AG04449 (cell line): Measurements from ENCODE around the gene HDDC3.

Experiments
- CTCF ChIA-PET: fragments of 350-600 bp; formaldehyde crosslinking; extraction: SDS; loops from one replicate; lab custom pipeline; 2021; ENCODE audit warnings: antibody characterized with exemption; lab: Yijun Ruan, JAX
- POLR2A ChIA-PET: fragments of 400-600, 350-600 bp; formaldehyde crosslinking; extraction: SDS; loops from one replicate; lab custom pipeline; 2020; ENCODE audit warnings: antibody characterized with exemption, inconsistent platforms; lab: Yijun Ruan, JAX
- DNase-seq: peaks from one replicate; pipeline ENCODE4 v3.0.0-alpha.2; 2010; ENCODE audit warnings: low read depth, low spot score
- H3K4me3 ChIP-seq: 2 replicates; pipeline ENCODE4 v1.5.1; 2011; ENCODE audit warnings: low read depth, mild to moderate bottlenecking, control low read depth, low read length
- CTCF ChIP-seq: IDR thresholded peaks from one replicate; pipeline ENCODE4 v1.5.1; 2011; ENCODE audit warnings: mild to moderate bottlenecking, moderate library complexity, low read length, control low read depth, inconsistent platforms; ENCODE audit not compliant: insufficient read depth; ENCODE audit errors: missing control alignments

Gene HDDC3

DNA sequence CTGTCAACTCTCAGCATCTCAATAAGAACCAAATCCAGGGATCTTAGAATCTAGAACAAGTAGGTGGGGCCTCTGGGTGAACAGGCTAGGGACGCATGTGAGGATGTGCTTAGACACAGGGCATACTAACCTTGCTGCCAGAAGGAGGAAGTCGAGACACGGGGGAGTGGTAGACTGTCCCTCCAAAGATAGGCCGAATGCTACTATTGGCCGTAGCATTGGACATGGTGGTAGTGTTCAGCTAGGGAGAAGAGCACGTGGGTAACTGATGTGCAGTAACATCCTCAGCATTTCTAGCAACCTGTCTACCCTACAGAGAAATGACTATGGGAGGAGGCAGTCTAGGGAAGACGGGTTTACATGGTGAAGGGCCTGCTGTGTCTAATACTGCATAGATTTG is 37.9 kb upstream of the HDDC3 start:
- H3K4me3 ChIP-seq = no peak overlapping the region
- CTCF ChIA-PET = interaction anchor here (0.6 to 6.7 kb wide), 3 partner anchors 13 to 125 kb away, joined by 3 to 101 read pairs (median 5); partner anchors contain the start of gene RCCD1
- no peak for TF ChIP-seq CTCF
- no peak for DNase-seq
- POLR2A ChIA-PET = no interaction called here

- no peak overlapping the region for H3K4me3 ChIP-seq
- TF ChIP-seq CTCF = no peak
- CTCF ChIA-PET = interaction anchor here (1.1 to 6.7 kb wide), 2 partner anchors 11 to 82 kb away, joined by 5 to 101 read pairs; partner anchors contain the start of gene RCCD1
- no peak for DNase-seq
- POLR2A ChIA-PET = no interaction called here
Measured at GRCh38 chr15:90968434-90968833, 36.1 kb upstream of the HDDC3 start.

- DNase-seq = no peak
- CTCF ChIA-PET = interaction anchor here (0.8 to 6.7 kb wide), 4 partner anchors 10 to 82 kb away, joined by 3 to 101 read pairs (median 4); partner anchors contain the start of genes RCCD1 and UNC45A
- POLR2A ChIA-PET = no interaction called here
- TF ChIP-seq CTCF = no peak
- no peak overlapping the region for H3K4me3 ChIP-seq
Measured at GRCh38 chr15:90967206-90967605, 34.9 kb upstream of the HDDC3 start.

DNA sequence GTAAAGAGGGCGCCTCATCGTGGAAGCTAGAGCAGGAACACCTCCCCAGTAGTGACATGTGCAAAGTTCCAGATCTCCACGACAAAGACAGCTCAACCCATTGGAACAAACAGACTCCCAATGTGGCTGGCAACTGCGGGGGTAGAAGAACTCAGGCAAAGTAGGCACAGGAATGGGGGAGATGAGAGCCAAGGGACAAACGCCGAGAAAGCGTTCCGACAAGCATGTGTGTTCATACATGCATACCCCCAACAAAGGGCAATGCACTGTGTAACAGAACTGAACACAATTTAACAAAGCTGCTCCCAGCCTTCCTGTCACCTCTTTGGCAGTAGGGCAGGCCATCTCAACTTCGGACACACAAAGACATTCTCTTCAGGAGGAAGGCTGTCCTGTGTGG is 33.9 kb upstream of the HDDC3 start:
- H3K4me3 ChIP-seq = no peak overlapping the region
- no peak for DNase-seq
- ChIA-PET POLR2A (no interaction called here), CTCF (interaction anchor here (0.7 to 6.7 kb wide), 3 partner anchors 9 to 85 kb away, joined by 3 to 101 read pairs (median 5); partner anchors contain the start of gene RCCD1)
- no peak for TF ChIP-seq CTCF

- POLR2A ChIA-PET = no interaction called here
- DNase-seq = no peak
- H3K4me3 ChIP-seq = no peak overlapping the region
- CTCF ChIA-PET = interaction anchor here (1.4 to 11.5 kb wide), 3 partner anchors 18 to 310 kb away, joined by 5 to 193 read pairs (median 169); no protein-coding TSS in a partner anchor
- TF ChIP-seq CTCF = no peak
Measured at GRCh38 chr15:90962021-90962420, 29.7 kb upstream of the HDDC3 start.

DNA sequence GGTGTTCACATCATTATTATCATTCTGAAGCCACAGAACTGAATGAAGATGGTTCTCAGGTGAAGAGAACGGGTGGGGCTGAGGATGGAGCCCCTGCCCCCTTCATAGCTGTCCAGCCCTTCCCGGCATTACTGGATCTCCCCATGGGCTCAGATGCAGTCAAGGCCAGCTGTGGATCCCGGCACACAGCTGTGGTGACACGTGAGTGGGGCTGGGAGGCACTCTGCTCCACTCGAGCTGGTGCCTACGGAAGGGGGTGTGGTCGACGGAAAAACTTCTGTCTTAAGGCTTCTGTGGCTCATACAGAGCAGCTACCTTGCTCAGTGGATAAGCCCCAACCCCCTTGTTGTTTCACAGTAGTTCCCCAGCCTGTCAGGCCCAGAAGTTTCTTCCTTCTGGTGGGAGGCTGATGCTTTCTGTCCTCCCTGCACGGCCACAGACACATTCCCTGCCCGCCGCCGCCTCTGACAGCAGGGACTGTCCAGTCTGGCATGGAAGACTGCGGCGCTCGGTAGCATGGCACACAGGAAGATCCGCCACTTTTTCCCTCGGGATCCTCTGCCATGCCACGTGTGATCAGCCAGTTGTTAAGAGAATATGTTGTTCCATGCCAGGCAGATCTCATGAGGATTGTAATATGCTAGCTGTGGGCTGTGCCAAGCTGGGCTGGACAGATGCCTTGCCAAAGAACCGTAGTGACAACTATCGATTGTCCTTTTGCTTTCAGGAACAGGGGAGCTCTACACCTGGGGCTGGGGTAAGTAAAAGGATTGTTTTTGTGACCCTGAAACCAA is 28.1 kb upstream of the HDDC3 start:
- ChIA-PET CTCF (interaction anchor here (6.9 to 21.6 kb wide), 4 partner anchors 8 to 89 kb away, joined by 101 to 479 read pairs (median 181); partner anchors contain the start of genes HDDC3 and UNC45A), POLR2A (no interaction called here)
- H3K4me3 ChIP-seq = no peak overlapping the region
- no peak for TF ChIP-seq CTCF
- no peak for DNase-seq
